Osteocyte (in vitro differentiated cells): ENCODE measurements around the gene CELA3A. TPM values are rescaled to one million over a fixed set of nuclear protein-coding genes. Genes with fewer than 3 reads are reported as not detected.

Experiments
- DNase-seq: peaks from one replicate; pipeline ENCODE4 v3.0.0; 2021; ENCODE audit warnings: mixed read lengths; ENCODE audit not compliant: unreplicated experiment; ENCODE audit errors: extremely low spot score
- H3K27ac Mint-ChIP-seq: one replicate; pipeline ENCODE4 v1.8.0; 2021; ENCODE audit warnings: mild to moderate bottlenecking, mixed read lengths; ENCODE audit not compliant: unreplicated experiment
- H3K27me3 Mint-ChIP-seq: one replicate; pipeline ENCODE4 v1.8.0; 2021; ENCODE audit warnings: mixed read lengths; ENCODE audit not compliant: unreplicated experiment
- H3K36me3 Mint-ChIP-seq: one replicate; pipeline ENCODE4 v1.8.0; 2021; ENCODE audit warnings: mixed read lengths; ENCODE audit not compliant: unreplicated experiment
- H3K4me1 Mint-ChIP-seq: one replicate; pipeline ENCODE4 v1.8.0; 2021; ENCODE audit warnings: mixed read lengths; ENCODE audit not compliant: unreplicated experiment
- H3K4me3 Mint-ChIP-seq: one replicate; pipeline ENCODE4 v1.8.0; 2021; ENCODE audit warnings: mild to moderate bottlenecking, moderate library complexity, mixed read lengths; ENCODE audit not compliant: unreplicated experiment
- H3K9me3 Mint-ChIP-seq: one replicate; pipeline ENCODE4 v1.8.0; 2021; ENCODE audit warnings: mixed read lengths; ENCODE audit not compliant: unreplicated experiment
- total RNA-seq: library from RNA; stranded (reverse); gene quantifications from 2 replicates; pipeline ENCODE4 v1.2.1, GENCODE V29; 2021
- TF ChIP-seq, protein P1 (sequence below): fragments of 200-600 bp; sonication (generic); IDR thresholded peaks from 2 replicates; pipeline ENCODE4 v1.5.0; 2021; ENCODE audit warnings: antibody characterized with exemption, mild to moderate bottlenecking, moderate library complexity

Gene CELA3A
- total RNA-seq, 1 donor from 2014 or later = not detected

DNA sequence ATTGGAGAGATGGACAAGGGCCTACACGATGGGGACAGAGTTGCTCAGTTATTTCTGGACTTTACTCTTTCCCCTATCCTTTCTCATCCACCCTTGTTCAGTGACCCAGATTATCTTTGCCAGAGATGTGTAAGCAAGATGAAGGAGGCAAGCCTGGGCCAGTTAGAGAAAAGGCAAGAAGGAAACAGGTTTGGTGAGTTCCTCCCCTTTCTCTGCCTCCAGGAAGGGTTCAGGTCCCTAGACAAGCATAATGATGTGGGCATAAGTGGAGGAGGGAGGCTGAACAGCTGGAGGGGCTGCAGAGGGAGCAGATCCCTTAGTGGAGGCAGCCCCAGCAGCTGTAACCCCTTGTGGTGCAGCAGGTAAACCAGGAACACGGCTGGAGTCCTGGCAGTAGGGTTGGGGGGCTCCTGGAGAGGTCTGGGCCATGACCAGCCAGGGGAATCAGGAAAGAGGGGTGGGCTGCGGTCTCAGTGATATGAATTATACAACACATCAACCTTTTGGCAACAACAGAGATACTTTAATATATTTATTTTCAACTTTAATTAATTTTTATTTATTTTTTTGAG, 41.8 kb downstream of the CELA3A start:
- H3K4me1 Mint-ChIP-seq = peaks cover 12% of the 10 kb centered on the region
- H3K9me3 Mint-ChIP-seq = peaks cover 4% of the 10 kb centered on the region
- TF ChIP-seq, protein P1, sequence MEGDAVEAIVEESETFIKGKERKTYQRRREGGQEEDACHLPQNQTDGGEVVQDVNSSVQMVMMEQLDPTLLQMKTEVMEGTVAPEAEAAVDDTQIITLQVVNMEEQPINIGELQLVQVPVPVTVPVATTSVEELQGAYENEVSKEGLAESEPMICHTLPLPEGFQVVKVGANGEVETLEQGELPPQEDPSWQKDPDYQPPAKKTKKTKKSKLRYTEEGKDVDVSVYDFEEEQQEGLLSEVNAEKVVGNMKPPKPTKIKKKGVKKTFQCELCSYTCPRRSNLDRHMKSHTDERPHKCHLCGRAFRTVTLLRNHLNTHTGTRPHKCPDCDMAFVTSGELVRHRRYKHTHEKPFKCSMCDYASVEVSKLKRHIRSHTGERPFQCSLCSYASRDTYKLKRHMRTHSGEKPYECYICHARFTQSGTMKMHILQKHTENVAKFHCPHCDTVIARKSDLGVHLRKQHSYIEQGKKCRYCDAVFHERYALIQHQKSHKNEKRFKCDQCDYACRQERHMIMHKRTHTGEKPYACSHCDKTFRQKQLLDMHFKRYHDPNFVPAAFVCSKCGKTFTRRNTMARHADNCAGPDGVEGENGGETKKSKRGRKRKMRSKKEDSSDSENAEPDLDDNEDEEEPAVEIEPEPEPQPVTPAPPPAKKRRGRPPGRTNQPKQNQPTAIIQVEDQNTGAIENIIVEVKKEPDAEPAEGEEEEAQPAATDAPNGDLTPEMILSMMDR = no peak
- no peak overlapping the region for H3K27ac Mint-ChIP-seq
- H3K4me3 Mint-ChIP-seq = no peak overlapping the region
- H3K27me3 Mint-ChIP-seq = no peaks in the 10 kb centered on the region
- H3K36me3 Mint-ChIP-seq = no peaks in the 10 kb centered on the region
- no peak for DNase-seq

- Mint-ChIP-seq H3K27me3 (no peaks in the 10 kb centered on the region), H3K4me3 (no peak overlapping the region)
Observed at GRCh38 chr1:22044690-22045420, 43.4 kb downstream of the CELA3A start.

DNA sequence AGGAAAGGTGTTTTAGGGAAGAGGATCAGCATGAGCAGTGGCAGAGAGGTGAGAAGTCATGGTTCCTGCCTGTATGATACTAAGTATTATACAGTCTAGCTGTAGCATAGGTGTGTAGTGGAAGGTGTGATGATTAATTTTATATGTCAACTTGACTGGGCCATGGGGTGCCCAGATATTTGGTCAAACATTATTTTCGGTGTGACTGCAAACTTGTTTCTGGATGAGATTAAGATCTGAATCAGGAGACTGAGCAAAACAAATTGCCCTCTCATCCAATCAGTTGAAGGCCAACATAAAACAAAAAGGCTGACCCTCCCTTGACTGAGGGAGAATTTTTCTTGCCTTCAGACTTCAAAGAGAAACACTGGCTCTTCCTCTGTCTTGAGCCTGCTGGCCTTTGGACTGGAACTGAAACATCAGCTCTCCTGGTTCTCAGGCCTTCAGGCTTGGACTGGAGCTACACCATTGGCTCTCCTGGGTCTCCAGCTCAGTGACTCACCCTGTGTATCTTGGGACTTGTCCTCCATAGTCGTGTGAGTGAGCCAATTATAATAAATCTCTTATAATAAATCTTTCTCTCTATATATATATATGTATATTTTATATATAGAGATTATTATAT, 44.3 kb downstream of the CELA3A start:
- no peak for DNase-seq

More at GRCh38 chr1:22044690-22045420, 43.4 kb downstream of the CELA3A start:
- peaks cover 9% of the 10 kb centered on the region for H3K4me1 Mint-ChIP-seq
- TF ChIP-seq, protein P1 = no peak
- DNase-seq = no peak
- no peaks in the 10 kb centered on the region for H3K36me3 Mint-ChIP-seq
- peaks cover 4% of the 10 kb centered on the region for H3K9me3 Mint-ChIP-seq
- H3K27ac Mint-ChIP-seq = no peak overlapping the region

DNA sequence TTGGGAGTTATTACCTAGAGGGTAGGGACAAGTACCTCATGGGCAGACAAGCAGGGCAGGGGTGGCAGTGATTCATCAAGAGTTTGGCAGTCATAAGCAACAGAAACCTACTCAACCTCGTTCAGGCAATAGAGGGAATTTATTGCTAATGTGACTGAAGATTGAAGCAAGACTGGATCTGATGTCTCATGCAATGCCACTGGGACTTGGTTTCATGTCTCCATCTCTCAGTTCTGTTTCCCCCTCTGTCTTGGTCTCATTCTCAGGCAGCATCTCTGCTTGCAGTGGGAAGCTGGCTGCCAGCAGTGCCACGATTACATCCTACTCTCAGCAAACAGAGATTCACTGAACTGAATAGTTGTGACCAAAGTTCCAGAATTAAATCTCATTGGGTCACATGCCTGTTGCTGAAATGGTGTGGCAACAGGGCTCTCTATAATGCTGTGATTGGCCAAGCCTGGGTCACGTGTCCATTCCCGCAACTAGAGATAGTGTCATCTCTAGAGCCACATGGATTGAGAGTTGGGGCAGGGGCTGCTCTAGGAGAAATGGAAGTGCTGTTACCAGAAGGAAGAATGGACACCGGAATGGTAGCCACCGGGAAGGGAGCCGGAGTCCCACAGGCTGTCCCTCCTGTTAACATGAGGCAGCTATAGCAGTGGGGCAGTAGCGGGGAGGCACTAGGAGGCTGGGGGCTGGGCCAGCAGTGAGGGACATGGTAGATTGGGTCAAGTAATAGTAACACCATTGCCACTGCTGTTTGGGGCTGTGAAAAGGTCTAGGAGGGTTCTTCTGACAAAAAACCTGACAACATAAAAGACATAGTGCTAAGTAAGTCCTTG, 47.1 kb downstream of the CELA3A start:
- no peaks in the 10 kb centered on the region for H3K27me3 Mint-ChIP-seq
- H3K9me3 Mint-ChIP-seq = peaks cover 4% of the 10 kb centered on the region
- H3K36me3 Mint-ChIP-seq = no peaks in the 10 kb centered on the region
- TF ChIP-seq, protein P1 = no peak
- no peak overlapping the region for H3K4me3 Mint-ChIP-seq
- peaks cover 5% of the 10 kb centered on the region for H3K4me1 Mint-ChIP-seq
- DNase-seq = no peak
- no peak overlapping the region for H3K27ac Mint-ChIP-seq

More for the DNA sequence above, 44.3 kb downstream of the CELA3A start:
- TF ChIP-seq, protein P1 = no peak
- Mint-ChIP-seq H3K4me1 (peaks cover 5% of the 10 kb centered on the region), H3K9me3 (peaks cover 4% of the 10 kb centered on the region), H3K4me3 (no peak overlapping the region), H3K27me3 (no peaks in the 10 kb centered on the region), H3K27ac (no peak overlapping the region), H3K36me3 (no peaks in the 10 kb centered on the region)
